Keratinocyte (primary cell): ENCODE measurements around the gene MAP2K2. TPM values are rescaled to one million over a fixed set of nuclear protein-coding genes. Genes with fewer than 3 reads are reported as not detected.

Experiments used
- DNase-seq: peaks from one replicate; pipeline ENCODE4 v3.0.0-alpha.2; 2011; ENCODE audit warnings: low read depth, missing footprints, low spot score
- FAIRE-seq: peaks from 2 replicates; lab custom pipeline; 2011; peaks lifted over from hg19 to GRCh38; lab: Jason Lieb, UNC
- H2AFZ ChIP-seq: 2 replicates; pipeline ENCODE4 v1.6.0; 2012; ENCODE audit warnings: low read length, control low read depth, inconsistent platforms; ENCODE audit not compliant: control insufficient read depth
- H3K27ac ChIP-seq: 2 replicates; pipeline ENCODE4 v1.5.1; 2011; ENCODE audit warnings: low read length; ENCODE audit not compliant: control insufficient read depth, insufficient read depth
- H3K27me3 ChIP-seq: 3 replicates; pipeline ENCODE4 v1.6.0; 2011; ENCODE audit warnings: low read length; ENCODE audit not compliant: control insufficient read depth, insufficient read depth; ENCODE audit errors: extremely low read depth
- H3K36me3 ChIP-seq, 2 experiments: 2 replicates in 1 of 2; 3 replicates in 1 of 2; pipeline ENCODE4 v1.5.1; 2011; ENCODE audit warnings: low read length in 2 of 2, mild to moderate bottlenecking in 1 of 2; ENCODE audit not compliant: control insufficient read depth in 2 of 2, insufficient read depth in 2 of 2; ENCODE audit errors: extremely low read depth in 1 of 2
- H3K4me1 ChIP-seq: 3 replicates; pipeline ENCODE4 v1.5.1; 2011; ENCODE audit warnings: low read length; ENCODE audit not compliant: control insufficient read depth, insufficient read depth; ENCODE audit errors: extremely low read depth
- H3K4me2 ChIP-seq: 3 replicates; pipeline ENCODE4 v1.6.0; 2011; ENCODE audit warnings: low read depth, low read length; ENCODE audit not compliant: control insufficient read depth, insufficient read depth; ENCODE audit errors: extremely low read depth
- H3K4me3 ChIP-seq, 3 experiments: fragments of 200-600 bp in 1 of 3; sonication (generic) in 1 of 3; 2 replicates in 2 of 3; 3 replicates in 1 of 3; pipeline ENCODE4 v1.5.1; 2011 to 2016; ENCODE audit warnings: low read length in 3 of 3, mild to moderate bottlenecking in 3 of 3, control low read depth in 2 of 3, inconsistent platforms in 1 of 3, low read depth in 1 of 3, mixed read lengths in 1 of 3, mixed run types in 1 of 3, moderate library complexity in 1 of 3; ENCODE audit not compliant: control insufficient read depth in 2 of 3, insufficient read depth in 2 of 3; ENCODE audit errors: extremely low read depth in 1 of 3
- H3K79me2 ChIP-seq: 2 replicates; pipeline ENCODE4 v1.6.0; 2012; ENCODE audit warnings: low read length; ENCODE audit not compliant: control insufficient read depth, insufficient read depth
- H3K9ac ChIP-seq: 3 replicates; pipeline ENCODE4 v1.6.0; 2011; ENCODE audit warnings: low read length; ENCODE audit not compliant: control insufficient read depth, insufficient read depth; ENCODE audit errors: extremely low read depth
- H3K9me1 ChIP-seq: 3 replicates; pipeline ENCODE4 v1.6.0; 2011; ENCODE audit warnings: low read length; ENCODE audit not compliant: control insufficient read depth, insufficient read depth; ENCODE audit errors: extremely low read depth
- H3K9me3 ChIP-seq: 2 replicates; pipeline ENCODE4 v1.5.1; 2012; ENCODE audit warnings: low read depth, low read length; ENCODE audit not compliant: control insufficient read depth
- H4K20me1 ChIP-seq: 3 replicates; pipeline ENCODE4 v1.6.0; 2011; ENCODE audit warnings: low read length; ENCODE audit not compliant: control insufficient read depth, insufficient read depth; ENCODE audit errors: extremely low read depth
- CTCF ChIP-seq, 3 experiments: IDR thresholded peaks in 1 of 3; conservative IDR thresholded peaks in 1 of 3; optimal IDR thresholded peaks in 1 of 3; 2 replicates in 2 of 3; 3 replicates in 1 of 3; pipeline versions ENCODE3 to v1.5.1; 2011; ENCODE audit warnings: low read length in 3 of 3, mild to moderate bottlenecking in 3 of 3, moderate library complexity in 2 of 3, control low read depth in 1 of 3, inconsistent platforms in 1 of 3; ENCODE audit not compliant: insufficient read depth in 2 of 3; ENCODE audit errors: extremely low read depth in 1 of 3
- EZH2 ChIP-seq: IDR thresholded peaks from one replicate; pipeline ENCODE4 v1.6.1; 2012; ENCODE audit warnings: inconsistent platforms, mild to moderate bottlenecking, low read length, moderate library complexity
- dilution Hi-C: fragments of 300-500 bp; cut with MboI; formaldehyde crosslinking; loops from one replicate; pipeline ENCODE4 v1.7.0; 2020; ENCODE audit warnings: low sequenced_read_pairs; ENCODE audit not compliant: extremely low pct_ligation_motif_present
- polyA plus RNA-seq, 5 experiments: library from polyadenylated mRNA; depleted of rRNA in 3 of 5; stranded (reverse) in 3 of 5; stranded (forward) in 1 of 5; unstranded in 1 of 5; fragments of >200 nt; gene quantifications; 1 replicate in 1 of 5; 2 replicates in 3 of 5; 3 replicates in 1 of 5; pipeline versions ENCODE4 v1.2.1 to v1.2.3, GENCODE V29; 2011 to 2012; ENCODE audit warnings: missing spikeins in 2 of 5, low read depth in 1 of 5, low replicate concordance in 1 of 5

MAP2K2 gene
- polyA plus RNA-seq, 1 donor (not counting 4 experiments of a cell fraction or from before 2014, with no cell fraction given), result 61.8 TPM

DNA sequence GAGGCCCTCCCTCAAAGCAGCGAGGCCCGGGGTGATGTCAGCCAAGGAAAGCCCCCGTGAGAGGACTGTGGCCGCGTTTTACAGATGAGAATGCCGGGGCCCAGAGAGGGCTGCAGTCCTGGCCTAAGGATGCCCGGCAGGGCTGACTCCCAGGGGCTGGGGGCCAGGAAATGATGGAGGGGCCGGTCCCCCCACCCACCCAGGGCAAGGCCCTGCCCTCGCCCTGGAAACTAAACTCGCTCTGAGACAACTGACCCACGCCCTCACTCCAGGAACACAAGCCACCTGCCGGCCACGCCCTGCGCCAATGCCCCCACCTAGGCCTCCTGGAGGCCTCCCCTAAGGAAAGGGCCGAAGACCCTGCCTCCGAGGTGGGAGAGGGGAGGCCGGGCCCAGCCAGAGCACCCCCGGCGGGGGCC lies 64.5 kb downstream of the MAP2K2 start:
- H3K4me1 ChIP-seq, result peaks cover 62% of the 10 kb centered on the region
- H3K4me3 ChIP-seq, result peak overlapping the region; percentile 44 to 65 (median 59)

GRCh38 chr19:4058693-4059452 lies 65.0 kb downstream of the MAP2K2 start:
- peak overlapping the region; percentile 44 to 65 (median 59) for H3K4me3 ChIP-seq
- H3K36me3 ChIP-seq, result peaks cover 14 to 30% of the 10 kb centered on the region in 2 experiments
- H3K79me2 ChIP-seq, result peaks cover 95% of the 10 kb centered on the region
- no peak for FAIRE-seq
- DNase-seq, result no peak
- H3K27me3 ChIP-seq, result no peaks in the 10 kb centered on the region
- H3K27ac ChIP-seq, result peak overlapping the region; percentile 87
- peaks cover 35% of the 10 kb centered on the region for H4K20me1 ChIP-seq
- peak overlapping the region; percentile 89 for H3K4me2 ChIP-seq
- peaks cover 61% of the 10 kb centered on the region for H3K4me1 ChIP-seq
- dilution Hi-C loops, result no loop called here
- H3K9me3 ChIP-seq, result no peaks in the 10 kb centered on the region
- H3K9me1 ChIP-seq, result peaks cover 3% of the 10 kb centered on the region
- peak overlapping the region; percentile 83 for H3K9ac ChIP-seq
- no peak overlapping the region for H2AFZ ChIP-seq
- TF ChIP-seq CTCF (optimal IDR thresholded peaks at IDR 0.05 in 1 of 3, IDR thresholded peaks at IDR 0.05 in 1 of 3, conservative IDR thresholded peaks at IDR 0.05 in 1 of 3; ENCODE audit: extremely low read depth in 1 of 3, insufficient read depth in 2 of 3, low read length in 3 of 3) (no peak), EZH2 (no peak)

More for the DNA sequence above, 64.5 kb downstream of the MAP2K2 start:
- Histone ChIP-seq H3K9me3 (no peaks in the 10 kb centered on the region), H3K4me2 (peak overlapping the region; percentile 89), H3K36me3 (peaks cover 14 to 30% of the 10 kb centered on the region in 2 experiments), H3K27me3 (no peaks in the 10 kb centered on the region), H3K9ac (peak overlapping the region; percentile 83), H3K79me2 (peaks cover 96% of the 10 kb centered on the region), H3K27ac (peak overlapping the region; percentile 87), H2AFZ (no peak overlapping the region), H4K20me1 (peaks cover 39% of the 10 kb centered on the region), H3K9me1 (peaks cover 3% of the 10 kb centered on the region)
- dilution Hi-C loops, result no loop called here
- no peak for DNase-seq
- TF ChIP-seq EZH2, result no peak
- no peak for FAIRE-seq
